GM23338 (cell line): ENCODE data around the gene XYLT1.

Experiments
- CTCF ChIP-seq, 2 experiments: fragments of 200-600 bp in 1 of 2; sonication (generic) in 1 of 2; conservative IDR thresholded peaks; 2 replicates each; pipeline versions ENCODE4 v1.5.1 to v1.6.1; 2016 to 2017; ENCODE audit warnings: antibody characterized with exemption in 2 of 2, low read depth in 2 of 2, mild to moderate bottlenecking in 2 of 2, moderate library complexity in 1 of 2
- ETS1 ChIP-seq: IDR thresholded peaks from 2 replicates; pipeline ENCODE4 v1.6.1; 2016; ENCODE audit warnings: antibody characterized with exemption
- EZH2 ChIP-seq: fragments of 200-600 bp; sonication (generic); IDR thresholded peaks from one replicate; pipeline ENCODE4 v1.8.0; 2017; ENCODE audit warnings: antibody characterized with exemption, mild to moderate bottlenecking, low read depth; ENCODE audit not compliant: unreplicated experiment
- JUNB ChIP-seq: IDR thresholded peaks from one replicate; pipeline ENCODE4 v1.6.1; 2016; ENCODE audit warnings: antibody characterized with exemption; ENCODE audit not compliant: unreplicated experiment

- TF ChIP-seq CTCF (conservative IDR thresholded peaks at IDR 0.05; ENCODE audit: low read depth in 2 of 2) = peak; percentile 9 to 23; a peak in 1 of 4 replicates
- no peak for TF ChIP-seq EZH2
- no peak for TF ChIP-seq JUNB
- no peak for TF ChIP-seq ETS1
Measured at GRCh38 chr16:17461951-17462729, 8.6 kb downstream of the XYLT1 start.
